HepG2 (cell line): ENCODE results near the gene STRN3. TPM values are rescaled to one million over a fixed set of nuclear protein-coding genes. Genes with fewer than 3 reads are reported as not detected.

Experiments
- ATF4 ChIP-seq, 2 experiments: fragments of 450-650 bp in 1 of 2; sonication (generic) in 1 of 2; formaldehyde crosslinking; IDR thresholded peaks; 2 replicates each; pipeline versions ENCODE4 v1.5.0 to v1.8.0; 2020 to 2022; ENCODE audit warnings: mild to moderate bottlenecking in 1 of 2, missing genetic modification reagents in 1 of 2
- BATF2 ChIP-seq: sonication (generic); formaldehyde crosslinking; IDR thresholded peaks from 2 replicates; pipeline ENCODE4 v1.8.0; 2022; ENCODE audit warnings: mild to moderate bottlenecking, missing genetic modification reagents, moderate library complexity
- CBX2 ChIP-seq, 2 experiments: fragments of 200-600 bp in 1 of 2; sonication (generic); formaldehyde crosslinking in 1 of 2; IDR thresholded peaks; 2 replicates each; pipeline versions ENCODE4 v1.7.0 to v1.8.1; 2018 to 2022; ENCODE audit warnings: low read depth in 2 of 2, low read length in 1 of 2, mild to moderate bottlenecking in 1 of 2, missing genetic modification reagents in 1 of 2
- CC2D1A ChIP-seq: sonication (generic); formaldehyde crosslinking; IDR thresholded peaks from 2 replicates; pipeline ENCODE4 v1.8.1; 2023; ENCODE audit warnings: mild to moderate bottlenecking, missing genetic modification reagents
- FOXP4 ChIP-seq: sonication (generic); formaldehyde crosslinking; IDR thresholded peaks from 2 replicates; pipeline ENCODE4 v1.4.0; 2020; ENCODE audit warnings: missing genetic modification reagents
- HNF4G ChIP-seq, 2 experiments: sonication (generic) in 1 of 2; formaldehyde crosslinking in 1 of 2; IDR thresholded peaks; 2 replicates each; pipeline versions ENCODE4 v1.4.0 to v1.6.1; 2011 to 2020; ENCODE audit warnings: borderline replicate concordance in 2 of 2, low read depth in 2 of 2, mild to moderate bottlenecking in 2 of 2, low read length in 1 of 2, missing genetic modification reagents in 1 of 2, moderate library complexity in 1 of 2
- NCOR1 ChIP-seq: fragments of 200-600 bp; sonication (generic); IDR thresholded peaks from 2 replicates; pipeline ENCODE4 v1.7.0; 2017; ENCODE audit warnings: antibody characterized with exemption, low read length, borderline replicate concordance
- PHF20 ChIP-seq: sonication (generic); formaldehyde crosslinking; IDR thresholded peaks from 2 replicates; pipeline ENCODE4 v1.5.0; 2020; ENCODE audit warnings: mild to moderate bottlenecking, missing genetic modification reagents
- SOX5 ChIP-seq: IDR thresholded peaks from 2 replicates; pipeline ENCODE4 v1.6.1; 2016; ENCODE audit warnings: borderline replicate concordance
- SP1 ChIP-seq, 2 experiments: fragments of 450-650 bp in 1 of 2; sonication (generic) in 1 of 2; formaldehyde crosslinking in 1 of 2; IDR thresholded peaks; 2 replicates each; pipeline versions ENCODE4 v1.4.0 to v1.6.1; 2016 to 2020; ENCODE audit warnings: missing genetic modification reagents in 1 of 2
- TOE1 ChIP-seq: sonication (generic); formaldehyde crosslinking; IDR thresholded peaks from 2 replicates; pipeline ENCODE4 v1.4.0; 2020; ENCODE audit warnings: mild to moderate bottlenecking, missing genetic modification reagents
- ZBTB37 ChIP-seq: sonication (generic); formaldehyde crosslinking; IDR thresholded peaks from 2 replicates; pipeline ENCODE4 v1.4.0; 2020; ENCODE audit warnings: mild to moderate bottlenecking, missing genetic modification reagents
- ZNF101 ChIP-seq: sonication (generic); formaldehyde crosslinking; IDR thresholded peaks from 2 replicates; pipeline ENCODE4 v1.4.0; 2020; ENCODE audit warnings: mild to moderate bottlenecking, low read depth, missing genetic modification reagents, borderline replicate concordance
- ZNF558 ChIP-seq: sonication (generic); formaldehyde crosslinking; IDR thresholded peaks from 2 replicates; pipeline ENCODE4 v1.9.0; 2022; ENCODE audit warnings: mild to moderate bottlenecking, missing genetic modification reagents, borderline replicate concordance
- ZNF788 ChIP-seq: sonication (generic); formaldehyde crosslinking; IDR thresholded peaks from 2 replicates; pipeline ENCODE4 v1.5.0; 2020; ENCODE audit warnings: mild to moderate bottlenecking, missing genetic modification reagents, borderline replicate concordance
- polyA plus RNA-seq, 8 experiments: library from polyadenylated mRNA; depleted of rRNA in 3 of 8; stranded (reverse) in 7 of 8; unstranded in 1 of 8; fragments of >200 nt; fragmentation: Illumina TruSeq in 4 of 8; extraction: Trizol in 4 of 8; gene quantifications; 2 replicates each; pipeline versions ENCODE4 v1.2.1 to v1.2.3, GENCODE V29; 2011 to 2016; ENCODE audit warnings: low read depth in 4 of 8, missing spikeins in 1 of 8, mixed read lengths in 1 of 8; ENCODE audit not compliant: insufficient read depth in 1 of 8
- total RNA-seq, 5 experiments: library from RNA; depleted of rRNA; stranded (reverse); fragments of >200 nt; fragmentation: Illumina TruSeq; extraction: Trizol; gene quantifications; 2 replicates each; pipeline ENCODE4 v1.2.3, GENCODE V29; 2016; ENCODE audit warnings: low read depth in 1 of 5
- TF ChIP-seq, protein P1 (sequence below): IDR thresholded peaks from 2 replicates; pipeline ENCODE4 v1.6.1; 2012; ENCODE audit warnings: inconsistent platforms

The STRN3 gene
- total and polyA plus RNA-seq, 2 of the 13 experiments (the other 11 are each of a cell fraction or from before 2014, with no cell fraction given), result 49.4 to 123 TPM

GRCh38 chr14:30873308-30874119 lies 152.7 kb downstream of the STRN3 start (continued):
- TF ChIP-seq ATF4 (CRISPR knock-in tag; IDR thresholded peaks at IDR 0.05) (no peak), ZNF558 (no peak), ZNF101 (CRISPR knock-in tag) (no peak; the same call in 1 of the 2 replicates), CC2D1A (CRISPR knock-in tag) (0 out of 2 replicates have a peak, but pooled peaks have one; percentile 32), CBX2 (IDR thresholded peaks at IDR 0.05; ENCODE audit: low read depth, low read length) (peak; percentile 92), CBX2 (CRISPR knock-in tag; IDR thresholded peaks at IDR 0.05; ENCODE audit: low read depth) (peak; percentile 87; the same call in 1 of the 2 replicates), SP1 (IDR thresholded peaks at IDR 0.05) (no peak), SP1 (CRISPR knock-in tag; IDR thresholded peaks at IDR 0.05) (no peak), FOXP4 (CRISPR knock-in tag) (no peak), NCOR1 (no peak), BATF2 (CRISPR knock-in tag) (no peak), ZBTB37 (CRISPR knock-in tag) (peak; percentile 54; the same call in 1 of the 2 replicates), TOE1 (CRISPR knock-in tag) (no peak), HNF4G (IDR thresholded peaks at IDR 0.05; ENCODE audit: borderline replicate concordance, low read depth, low read length) (no peak), HNF4G (CRISPR knock-in tag; IDR thresholded peaks at IDR 0.05; ENCODE audit: borderline replicate concordance, low read depth) (no peak), ZNF788 (no peak), SOX5 (CRISPR knock-in tag) (no peak), PHF20 (CRISPR knock-in tag) (no peak)
- TF ChIP-seq, protein P1, sequence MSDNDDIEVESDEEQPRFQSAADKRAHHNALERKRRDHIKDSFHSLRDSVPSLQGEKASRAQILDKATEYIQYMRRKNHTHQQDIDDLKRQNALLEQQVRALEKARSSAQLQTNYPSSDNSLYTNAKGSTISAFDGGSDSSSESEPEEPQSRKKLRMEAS, result no peak
